Stomach smooth muscle (tissue), 2 donors: Measurements from ENCODE around the gene NID1.
"Not testable (repeated sequence)": the region's sequence is repeated elsewhere in the genome, so short reads cannot be mapped to it uniquely, and the experiment has no call there.

Experiments
- H3K27ac ChIP-seq: one replicate; pipeline ENCODE4 v1.7.0; 2013; ENCODE audit warnings: mild to moderate bottlenecking, low read length, inconsistent platforms
- H3K27me3 ChIP-seq, 2 donors: one replicate each; pipeline ENCODE4 v1.7.0; 2013; ENCODE audit warnings: low read length in 2 of 2; ENCODE audit not compliant: insufficient read depth in 2 of 2, control insufficient read depth in 1 of 2
- H3K36me3 ChIP-seq, 2 donors: one replicate each; pipeline ENCODE4 v1.7.0; 2013; ENCODE audit warnings: low read length in 2 of 2; ENCODE audit not compliant: control insufficient read depth in 2 of 2, insufficient read depth in 2 of 2
- H3K4me1 ChIP-seq: one replicate; pipeline ENCODE4 v1.7.0; 2013; ENCODE audit warnings: low read length; ENCODE audit not compliant: control insufficient read depth, insufficient read depth
- H3K4me3 ChIP-seq, 2 donors: one replicate each; pipeline ENCODE4 v1.7.0; 2013; ENCODE audit warnings: low read length in 2 of 2
- H3K9ac ChIP-seq, 2 donors: one replicate each; pipeline ENCODE4 v1.7.0; 2013; ENCODE audit warnings: low read length in 2 of 2, mild to moderate bottlenecking in 1 of 2
- H3K9me3 ChIP-seq, 2 donors: one replicate each; pipeline ENCODE4 v1.7.0; 2013; ENCODE audit warnings: low read length in 2 of 2; ENCODE audit not compliant: control insufficient read depth in 2 of 2
- donor health status: healthy.
- donor health status: Pancreatic carcinoma.

The NID1 gene

DNA sequence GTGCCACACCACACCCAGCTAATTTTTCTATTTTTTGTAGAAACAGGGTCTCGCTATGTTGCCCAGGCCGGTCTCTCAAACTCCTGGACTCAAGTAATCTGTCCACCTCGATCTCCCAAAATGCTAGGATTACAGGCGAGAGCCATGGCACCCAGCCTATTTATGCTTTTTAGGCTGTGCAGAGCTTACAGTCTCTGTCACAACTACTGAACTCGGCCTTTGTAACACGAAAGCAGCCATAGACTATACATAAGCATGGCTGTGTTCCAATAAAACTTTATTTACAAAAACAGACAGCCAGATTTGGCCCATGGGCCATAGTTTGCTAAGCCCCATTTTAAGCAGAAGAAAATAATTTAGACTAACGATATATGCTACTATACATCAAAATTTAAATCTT is 54.4 kb downstream of the NID1 start:
- no peak overlapping the region for H3K9ac ChIP-seq
- H3K9me3 ChIP-seq, result no peaks in the 10 kb centered on the region
- no peaks in the 10 kb centered on the region for H3K27me3 ChIP-seq
- peak overlapping the region; percentile 58 for H3K27ac ChIP-seq
- peaks cover 9% of the 10 kb centered on the region for H3K4me1 ChIP-seq
- peaks cover 64 to 66% of the 10 kb centered on the region in 2 donors for H3K36me3 ChIP-seq
- no peak overlapping the region for H3K4me3 ChIP-seq

DNA sequence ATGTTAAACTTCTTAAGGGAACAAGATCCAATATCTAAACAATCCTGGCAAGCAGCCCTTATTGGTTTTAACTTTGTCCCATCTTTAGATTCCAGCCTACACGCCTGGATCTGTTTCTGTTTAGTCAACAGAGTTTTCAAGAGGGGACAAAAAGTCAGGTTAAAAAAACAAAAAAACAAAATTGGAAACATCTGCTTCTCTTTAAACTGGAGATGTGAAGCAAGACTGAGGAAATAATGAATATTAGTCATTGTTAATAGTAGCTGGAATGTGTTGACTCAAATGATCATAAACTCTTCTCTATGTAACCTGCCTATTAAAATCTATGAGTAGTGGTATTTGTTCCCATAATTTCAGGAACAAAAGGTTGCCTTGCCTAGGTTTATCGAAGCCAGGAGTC is 55.0 kb downstream of the NID1 start:
- Histone ChIP-seq H3K27me3 (no peaks in the 10 kb centered on the region), H3K27ac (peak overlapping the region; percentile 58), H3K4me3 (no peak overlapping the region), H3K9ac (no peak overlapping the region), H3K36me3 (peaks cover 61 to 64% of the 10 kb centered on the region in 2 donors), H3K9me3 (no peaks in the 10 kb centered on the region), H3K4me1 (peaks cover 6% of the 10 kb centered on the region)

DNA sequence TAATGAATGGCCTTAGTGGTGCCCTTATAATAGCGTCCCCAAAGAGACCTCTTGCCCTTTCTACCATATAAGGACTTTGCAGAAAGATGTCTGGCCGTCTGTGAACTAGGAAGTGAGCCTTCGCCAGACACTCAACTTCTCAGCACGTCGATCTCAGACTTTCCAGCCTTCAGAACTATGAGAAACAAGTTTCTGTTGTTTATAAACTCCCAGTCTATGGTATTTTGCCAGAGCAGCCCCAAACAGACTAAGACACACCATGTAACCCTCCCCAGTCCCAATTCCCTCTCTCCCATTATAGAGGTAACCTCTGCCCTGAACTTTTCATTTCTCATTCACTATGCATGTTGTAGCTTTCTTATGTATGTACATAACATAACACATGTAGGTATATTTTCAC is 55.7 kb downstream of the NID1 start:
- no peaks in the 10 kb centered on the region for H3K27me3 ChIP-seq
- H3K9me3 ChIP-seq, result no peaks in the 10 kb centered on the region
- H3K4me3 ChIP-seq, result no peak overlapping the region
- H3K27ac ChIP-seq, result peak overlapping the region; percentile 58
- H3K36me3 ChIP-seq, result peaks cover 57 to 59% of the 10 kb centered on the region in 2 donors
- no peaks in the 10 kb centered on the region for H3K4me1 ChIP-seq
- no peak overlapping the region for H3K9ac ChIP-seq

DNA sequence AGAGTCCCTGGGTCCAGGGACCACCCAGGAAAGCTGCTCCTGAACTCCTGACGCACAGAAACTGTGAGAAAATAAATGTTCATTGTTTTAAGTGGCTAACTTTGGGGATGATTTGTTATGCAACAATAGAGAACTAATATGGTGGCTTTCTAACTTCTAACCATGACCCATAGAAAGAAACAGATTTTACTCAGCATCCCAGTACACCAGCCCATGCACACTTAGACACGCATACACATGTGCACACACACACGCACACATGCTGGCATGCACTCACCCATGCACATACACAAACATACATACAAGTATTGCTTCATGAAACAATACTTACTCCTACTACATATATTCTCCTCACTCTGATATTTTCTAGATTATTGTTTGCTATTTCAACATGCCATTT is 57.1 kb downstream of the NID1 start:
- no peaks in the 10 kb centered on the region for H3K9me3 ChIP-seq
- H3K4me3 ChIP-seq, result no peak overlapping the region
- no peak overlapping the region for H3K9ac ChIP-seq
- H3K4me1 ChIP-seq, result no peaks in the 10 kb centered on the region
- H3K36me3 ChIP-seq, result peaks cover 52 to 57% of the 10 kb centered on the region in 2 donors
- H3K27me3 ChIP-seq, result no peaks in the 10 kb centered on the region
- peak overlapping the region; percentile 18 for H3K27ac ChIP-seq

DNA sequence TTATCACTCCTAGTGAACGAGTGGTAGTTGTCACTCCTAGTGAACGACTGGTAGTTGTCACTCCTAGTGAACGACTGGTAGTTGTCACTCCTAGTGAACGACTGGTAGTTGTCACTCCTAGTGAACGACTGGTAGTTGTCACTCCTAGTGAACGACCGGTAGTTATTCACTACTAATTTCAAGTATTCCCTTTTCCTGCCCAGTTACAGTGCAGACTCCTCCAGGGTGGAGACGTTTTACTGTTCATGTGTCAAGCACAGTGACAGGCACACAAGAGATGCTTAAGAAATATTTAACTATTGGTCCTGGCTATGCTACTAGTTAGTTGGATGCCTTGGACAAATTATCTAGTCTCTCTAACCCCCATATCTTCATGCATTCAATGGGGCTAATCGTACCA is 61.8 kb downstream of the NID1 start:
- not testable (repeated sequence) for H3K9ac ChIP-seq, H3K27ac ChIP-seq, H3K4me3 ChIP-seq, H3K9me3 ChIP-seq, H3K27me3 ChIP-seq, H3K4me1 ChIP-seq
- H3K36me3 ChIP-seq, result peaks cover 57 to 62% of the 10 kb centered on the region in 2 donors

DNA sequence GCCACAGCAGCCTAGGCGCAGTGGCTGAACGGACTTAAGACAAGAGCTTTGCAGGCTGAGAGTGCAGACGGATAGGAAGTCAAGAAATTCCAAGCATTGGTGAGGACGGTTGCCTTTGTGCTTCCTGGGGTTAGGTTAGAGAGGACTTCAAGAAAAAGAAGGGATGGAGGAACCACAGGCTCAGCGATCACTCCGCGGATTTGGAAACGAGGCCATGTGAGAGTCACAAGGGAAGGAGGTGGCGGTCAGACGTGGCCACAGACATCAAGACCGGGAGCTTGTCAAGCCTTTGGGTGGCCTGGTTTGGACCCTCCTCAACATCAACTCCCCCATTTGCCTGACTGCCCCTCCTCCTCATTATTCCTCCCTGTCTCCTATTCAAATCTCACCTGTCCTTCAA is 62.3 kb downstream of the NID1 start:
- Histone ChIP-seq H3K4me1 (peaks cover 5% of the 10 kb centered on the region), H3K27me3 (no peaks in the 10 kb centered on the region), H3K4me3 (no peak overlapping the region), H3K9ac (no peak overlapping the region), H3K9me3 (no peaks in the 10 kb centered on the region), H3K36me3 (peaks cover 57 to 62% of the 10 kb centered on the region in 2 donors), H3K27ac (no peak overlapping the region)

DNA sequence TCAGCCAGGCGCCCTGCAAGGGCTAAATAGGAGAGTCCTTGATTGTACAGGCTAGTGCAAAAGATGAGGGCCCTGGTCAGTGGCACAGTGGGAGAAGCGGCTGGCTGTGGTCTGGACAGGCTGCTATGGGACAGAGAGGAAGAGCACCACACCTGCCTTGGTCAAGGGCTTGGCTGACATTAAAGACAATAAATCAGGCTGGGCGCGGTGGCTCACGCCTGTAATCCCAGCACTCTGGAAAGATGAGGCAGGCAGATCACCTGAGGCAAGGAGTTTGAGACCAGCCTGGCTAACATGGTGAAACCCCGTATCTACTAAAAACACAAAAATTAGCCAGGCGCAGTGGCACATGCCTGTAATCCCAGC is 62.9 kb downstream of the NID1 start:
- H3K27ac ChIP-seq, result peak overlapping the region; percentile 53

DNA sequence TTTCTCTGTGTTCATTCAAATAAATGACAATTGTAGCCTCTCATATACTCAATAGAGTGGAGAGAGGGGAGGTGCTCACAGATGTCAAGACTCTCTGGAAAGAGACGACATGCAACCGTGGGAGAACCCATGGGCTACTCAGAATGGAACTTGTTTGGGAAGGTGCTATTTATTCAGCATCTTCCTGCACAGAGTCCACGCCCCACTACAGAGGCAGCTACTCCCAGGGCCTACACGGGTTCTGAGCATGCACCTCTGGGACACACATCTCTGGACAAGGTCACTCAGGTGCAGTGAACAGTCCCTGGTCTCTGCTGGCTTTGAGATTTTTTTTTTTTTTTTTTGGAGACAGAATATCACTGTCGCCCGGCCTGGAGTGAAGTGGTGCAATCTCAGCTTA is 64.1 kb downstream of the NID1 start:
- Histone ChIP-seq H3K27ac (no peak overlapping the region), H3K4me1 (peaks cover 5% of the 10 kb centered on the region), H3K27me3 (no peaks in the 10 kb centered on the region), H3K9ac (no peak overlapping the region), H3K4me3 (no peak overlapping the region), H3K9me3 (no peaks in the 10 kb centered on the region), H3K36me3 (peaks cover 55 to 58% of the 10 kb centered on the region in 2 donors)

More for the DNA sequence above, 62.9 kb downstream of the NID1 start:
- Histone ChIP-seq H3K36me3 (peaks cover 53 to 58% of the 10 kb centered on the region in 2 donors), H3K9ac (no peak overlapping the region), H3K4me1 (peaks cover 5% of the 10 kb centered on the region), H3K9me3 (no peaks in the 10 kb centered on the region), H3K4me3 (no peak overlapping the region), H3K27me3 (no peaks in the 10 kb centered on the region)

DNA sequence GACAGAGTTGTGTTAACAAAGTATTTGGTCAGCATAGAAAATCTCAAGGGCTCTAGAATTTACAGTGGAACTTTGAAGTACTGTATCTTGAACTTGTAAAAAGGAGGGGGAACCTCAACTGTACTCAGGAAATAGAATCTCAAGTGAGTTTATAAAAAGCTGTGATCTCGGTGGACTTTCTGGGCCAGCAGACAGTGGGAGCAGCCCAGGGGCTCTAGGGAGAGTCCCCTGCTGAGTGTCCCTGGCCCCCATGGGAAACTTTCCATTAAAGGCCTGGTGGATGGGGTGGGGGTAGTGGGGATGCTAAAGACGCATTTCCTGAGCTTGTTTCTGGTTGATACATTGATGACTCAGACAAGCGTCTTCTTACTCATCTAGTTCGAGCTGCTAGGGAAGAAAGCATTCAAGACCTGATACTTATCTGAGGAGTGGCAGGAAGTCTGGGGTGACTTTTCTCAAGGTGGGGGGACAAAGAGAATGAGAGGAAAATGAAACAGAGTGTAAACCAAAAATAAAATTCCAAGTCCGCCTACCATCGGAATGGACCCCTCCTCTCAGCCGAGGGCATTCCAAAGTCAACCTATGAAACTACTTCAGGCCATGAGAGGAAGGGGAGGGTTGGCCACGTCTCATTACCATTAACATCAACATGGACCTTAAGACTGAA is 65.5 kb downstream of the NID1 start:
- Histone ChIP-seq H3K27ac (no peak overlapping the region), H3K9me3 (no peaks in the 10 kb centered on the region), H3K27me3 (no peaks in the 10 kb centered on the region), H3K36me3 (peaks cover 67 to 68% of the 10 kb centered on the region in 2 donors), H3K4me3 (no peak overlapping the region), H3K9ac (no peak overlapping the region), H3K4me1 (peaks cover 5% of the 10 kb centered on the region)

DNA sequence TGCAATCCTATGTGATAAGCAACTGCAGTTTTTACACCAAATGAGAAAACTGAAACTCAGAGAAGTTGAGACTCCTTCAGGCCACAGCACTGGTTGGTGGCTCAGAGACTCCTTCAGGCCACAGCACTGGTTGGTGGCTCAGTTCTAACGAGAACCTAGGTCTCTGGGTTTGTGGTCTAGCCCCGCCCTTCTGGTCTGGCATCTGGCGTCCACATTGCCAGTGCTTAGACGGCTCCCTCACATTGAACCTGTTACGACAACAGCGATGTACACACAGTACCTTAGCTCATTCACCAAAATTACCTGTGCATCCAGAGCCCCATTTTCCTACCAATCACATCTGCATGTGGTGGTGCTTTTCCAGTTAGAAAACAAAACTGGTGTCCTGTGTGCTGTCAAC is 66.1 kb downstream of the NID1 start:
- Histone ChIP-seq H3K4me1 (peaks cover 5% of the 10 kb centered on the region), H3K9me3 (no peaks in the 10 kb centered on the region), H3K27me3 (no peaks in the 10 kb centered on the region), H3K4me3 (no peak overlapping the region), H3K27ac (no peak overlapping the region), H3K9ac (no peak overlapping the region), H3K36me3 (peaks cover 62 to 66% of the 10 kb centered on the region in 2 donors)

DNA sequence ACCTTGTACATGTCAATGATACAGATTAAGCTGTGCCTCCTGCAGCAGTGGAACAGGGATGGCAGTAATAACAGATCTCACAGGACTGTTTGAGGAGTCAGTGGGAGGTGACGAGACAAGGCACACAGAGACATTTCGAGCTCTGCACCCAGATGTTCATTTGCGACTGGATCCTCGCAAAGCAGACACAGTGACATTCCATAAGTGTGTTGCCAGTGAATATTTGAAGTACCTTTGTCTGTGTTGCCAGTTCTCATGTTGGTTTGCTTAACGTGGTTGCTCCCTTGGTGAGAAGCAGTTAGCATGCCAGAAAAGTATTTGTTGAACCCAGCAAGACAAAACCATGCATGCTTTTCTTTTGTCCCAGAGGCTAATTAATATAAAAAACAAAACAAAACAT is 67.0 kb downstream of the NID1 start:
- Histone ChIP-seq H3K36me3 (peaks cover 64 to 69% of the 10 kb centered on the region in 2 donors), H3K9ac (no peak overlapping the region), H3K9me3 (no peaks in the 10 kb centered on the region), H3K4me3 (no peak overlapping the region), H3K27ac (no peak overlapping the region), H3K27me3 (no peaks in the 10 kb centered on the region), H3K4me1 (peaks cover 5% of the 10 kb centered on the region)
